DOHH2 (cell line): ENCODE data around the gene ANK3.

Experiments
- CTCF ChIP-seq: fragments of 200-600 bp; sonication (generic); IDR thresholded peaks from one replicate; pipeline ENCODE4 v1.5.1; 2014; ENCODE audit warnings: antibody characterized with exemption, mild to moderate bottlenecking, low read depth, low read length; ENCODE audit not compliant: poor library complexity, severe bottlenecking
- EZH2phosphoT487 ChIP-seq: fragments of 200-600 bp; sonication (generic); IDR thresholded peaks from 2 replicates; pipeline ENCODE4 v1.6.1; 2017; ENCODE audit warnings: borderline replicate concordance, mild to moderate bottlenecking, antibody characterized with exemption, low read length, moderate library complexity, mixed read lengths

GRCh38 chr10:60367901-60368300, 21.8 kb downstream of the ANK3 start:
- TF ChIP-seq CTCF = no peak
- no peak for TF ChIP-seq EZH2phosphoT487
